T-helper 22 cell (primary cell): ENCODE data around the gene GSN.

Source experiments
- DNase-seq: peaks from one replicate; pipeline ENCODE4 v3.0.0-alpha.2; 2020; ENCODE audit warnings: low read depth

The GSN gene

GRCh38 chr9:121246821-121247561, 21.0 kb upstream of the GSN start:
- DNase-seq, result no peak

DNA sequence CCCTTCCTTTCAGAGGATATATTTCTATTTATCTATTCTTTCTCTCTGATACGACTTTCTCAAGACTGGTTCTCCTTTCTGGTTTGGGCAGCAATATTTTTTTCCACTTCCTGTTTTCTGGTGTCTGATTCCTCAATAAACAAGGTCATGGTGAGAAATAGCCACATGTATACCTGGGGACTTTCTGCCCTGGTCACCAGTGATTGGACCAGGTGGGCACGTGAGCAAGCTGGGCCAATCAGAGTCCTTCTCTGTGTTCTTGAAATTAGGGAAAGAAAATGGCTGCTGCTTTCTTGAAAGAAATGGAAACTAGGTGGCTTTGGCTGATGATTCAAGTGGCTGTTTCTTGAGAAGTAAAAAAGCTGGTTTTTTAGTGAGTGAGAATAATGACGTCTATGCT, 18.4 kb upstream of the GSN start:
- DNase-seq, result no peak

DNA sequence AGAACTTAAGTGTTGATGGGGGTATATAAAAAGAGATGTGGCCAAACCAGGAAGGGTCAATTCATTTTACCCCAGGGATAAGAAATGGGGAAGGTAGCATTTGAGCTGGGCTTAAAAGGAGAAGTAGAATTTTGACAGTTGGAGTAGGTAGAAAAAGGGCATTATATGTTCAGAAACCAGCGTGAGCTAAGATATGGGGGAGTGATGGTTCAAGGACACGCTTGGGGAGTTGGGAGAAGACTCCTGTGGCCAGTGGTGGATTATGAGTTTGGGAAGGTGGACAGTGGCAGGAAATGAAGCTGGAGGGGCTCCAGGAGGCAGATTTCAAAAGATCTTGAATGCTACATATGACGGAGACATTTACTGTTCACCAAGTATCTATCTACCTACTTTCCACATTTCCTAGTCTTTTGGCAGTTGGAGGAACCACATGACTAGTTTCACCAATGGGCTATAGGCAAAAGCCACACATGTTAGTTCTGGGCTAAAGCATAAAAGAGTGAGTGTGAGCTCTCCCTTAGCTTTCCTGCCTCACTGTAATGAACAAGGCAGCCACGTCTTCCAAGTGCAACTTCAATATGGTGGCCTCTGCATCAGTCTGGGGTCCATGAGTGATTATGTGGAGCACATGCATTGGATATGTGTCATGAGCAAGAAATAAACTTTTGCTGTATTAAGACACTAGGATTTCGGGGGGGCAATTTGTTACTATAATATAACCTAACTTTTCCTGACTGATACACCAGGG, 15.7 kb upstream of the GSN start:
- DNase-seq, result no peak

GRCh38 chr9:121253162-121253561, 14.8 kb upstream of the GSN start:
- no peak for DNase-seq

DNA sequence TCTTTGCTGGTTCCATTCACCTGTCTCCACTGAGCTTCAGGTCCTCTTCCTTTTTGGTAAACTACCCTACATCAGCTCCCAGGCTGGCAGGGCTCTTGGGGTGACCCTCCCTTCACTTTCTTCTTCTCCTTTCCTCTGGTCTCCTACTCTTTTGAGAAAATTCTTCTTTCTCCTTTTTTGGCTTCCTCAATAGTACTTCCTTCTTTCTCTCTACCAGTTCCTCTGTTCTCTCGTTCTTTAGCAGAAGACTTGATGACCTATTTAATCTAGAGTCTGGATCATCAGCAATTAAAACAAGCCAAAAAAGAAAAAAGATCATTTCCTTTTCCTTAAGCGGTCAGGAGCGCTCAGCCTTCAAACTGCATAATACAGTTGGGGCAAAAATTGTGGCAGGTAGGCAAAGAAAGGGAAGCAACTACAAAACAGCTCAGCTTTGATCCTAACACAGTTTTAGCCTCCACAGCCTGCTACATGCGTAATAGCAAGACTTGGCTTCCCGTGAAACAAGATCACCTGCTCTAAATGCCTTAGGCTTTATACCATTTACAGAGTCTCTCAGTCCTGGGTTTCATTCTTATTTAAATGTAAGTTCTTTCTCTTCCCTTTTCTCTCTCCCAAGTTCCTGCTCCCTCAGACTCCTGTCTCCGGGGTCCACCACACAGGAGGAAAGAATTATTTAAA, 14.0 kb upstream of the GSN start:
- no peak for DNase-seq

- no peak for DNase-seq
These were observed 8.5 kb upstream of the GSN start for GRCh38 chr9:121259498-121259897.

DNA sequence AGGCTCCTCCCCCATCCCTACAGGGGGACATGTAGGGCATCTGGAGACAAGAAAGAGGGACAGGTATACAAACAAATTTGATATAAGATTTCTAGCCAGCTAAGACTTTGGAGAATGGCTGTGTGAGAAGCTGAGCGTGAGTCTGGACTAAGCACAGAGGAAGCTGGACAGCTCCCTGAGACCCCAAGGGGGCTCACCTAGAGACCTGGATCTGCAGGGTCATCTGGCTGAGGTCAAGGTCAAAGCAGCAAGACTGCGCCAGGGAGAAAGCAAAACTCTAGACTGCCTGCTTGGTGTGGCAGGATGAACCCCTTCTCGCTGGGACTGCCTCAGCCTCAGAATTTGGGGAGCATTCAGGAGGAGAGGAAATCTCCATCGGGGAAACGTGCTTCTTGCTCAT, 8.0 kb upstream of the GSN start:
- no peak for DNase-seq

DNA sequence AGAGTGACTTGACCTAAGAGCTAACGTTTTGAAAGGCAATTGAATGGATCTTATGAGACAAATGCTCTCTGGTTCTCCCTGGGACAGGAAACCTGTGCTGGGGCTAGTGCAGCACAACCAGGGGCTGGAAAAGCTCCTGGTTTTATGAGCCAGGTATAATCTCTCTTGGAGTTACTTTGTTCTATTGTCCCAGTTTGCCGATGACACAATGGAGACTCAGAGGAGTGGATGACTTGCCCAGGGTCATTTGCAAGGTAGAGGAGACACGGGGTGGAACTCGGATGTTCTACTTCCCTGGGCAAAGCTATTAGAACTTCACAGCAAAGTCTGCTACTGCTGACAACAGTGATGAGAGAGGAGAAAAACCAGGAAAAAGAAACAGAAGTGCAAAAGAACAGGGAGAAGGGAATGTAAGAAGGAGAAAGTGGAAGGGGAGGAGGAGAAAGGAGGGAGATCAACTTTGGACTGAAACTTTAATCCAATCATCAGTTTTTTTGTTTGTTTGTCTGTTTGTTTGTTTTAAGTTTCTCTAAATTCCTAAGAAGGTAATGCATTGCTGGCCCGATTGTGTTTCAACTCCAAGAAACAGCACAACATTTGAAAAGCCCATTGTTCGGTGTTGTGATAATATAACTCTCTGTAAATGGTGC, 7.4 kb upstream of the GSN start:
- no peak for DNase-seq

- no peak for DNase-seq
These were observed 6.9 kb upstream of the GSN start for GRCh38 chr9:121261107-121261460.

GRCh38 chr9:121261755-121262154, 6.2 kb upstream of the GSN start:
- DNase-seq, result no peak

GRCh38 chr9:121262423-121262822, 5.5 kb upstream of the GSN start:
- DNase-seq, result no peak

DNA sequence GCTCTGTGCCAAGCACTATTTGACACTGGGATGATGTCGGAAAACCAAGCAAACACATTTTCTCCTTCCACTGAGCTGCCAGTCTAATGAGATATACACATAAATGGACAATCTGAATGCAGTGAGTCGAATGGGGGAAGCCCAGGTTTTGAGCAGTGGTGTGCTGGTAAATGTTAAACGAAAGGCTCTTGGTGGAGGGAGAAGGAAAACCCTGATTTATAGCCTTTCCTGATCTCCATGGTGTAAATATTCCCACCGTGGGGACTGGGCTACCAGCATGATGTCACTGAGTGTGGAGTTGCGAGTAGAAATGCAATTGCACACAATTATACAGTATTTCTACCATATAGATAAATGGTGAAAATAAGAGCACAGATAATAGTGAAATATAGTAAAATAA, 5.0 kb upstream of the GSN start:
- no peak for DNase-seq

GRCh38 chr9:121266356-121266755, 1.6 kb upstream of the GSN start:
- DNase-seq, result no peak

DNA sequence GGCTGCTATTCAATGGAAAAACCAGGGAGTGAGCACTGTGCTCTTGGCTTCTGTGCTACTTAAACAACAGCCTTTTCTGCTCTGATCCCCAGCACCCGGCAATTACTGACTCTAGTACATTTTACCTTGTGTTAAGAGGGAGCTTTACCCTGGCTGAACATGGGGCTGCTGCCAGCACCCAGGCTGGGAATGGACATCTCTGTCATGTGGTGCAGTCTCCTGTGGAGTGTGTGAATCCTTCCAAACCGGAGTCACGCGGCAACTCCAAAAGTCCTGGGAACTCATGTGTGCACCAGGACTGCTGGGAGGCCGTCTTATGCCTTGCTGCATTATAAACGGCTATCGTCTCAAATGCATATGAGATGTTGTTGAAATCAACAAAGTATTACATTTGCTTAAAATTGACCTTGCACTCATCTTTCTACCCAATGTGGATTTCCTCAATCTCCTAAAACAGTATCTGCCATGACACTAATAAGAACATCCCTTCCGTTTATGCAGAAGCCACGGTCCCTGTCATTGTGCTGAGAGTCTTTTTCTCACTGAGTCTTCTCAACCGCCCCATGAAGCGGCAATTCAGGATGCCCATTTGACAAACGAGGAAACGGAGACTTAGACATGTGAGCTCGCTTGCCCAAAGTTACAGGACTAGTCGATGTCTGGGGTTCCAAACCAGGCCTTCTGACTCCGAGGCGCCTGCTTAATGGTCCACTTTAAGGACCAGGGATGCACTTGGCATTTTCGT, 884 bp upstream of the GSN start:
- DNase-seq, result no peak

DNA sequence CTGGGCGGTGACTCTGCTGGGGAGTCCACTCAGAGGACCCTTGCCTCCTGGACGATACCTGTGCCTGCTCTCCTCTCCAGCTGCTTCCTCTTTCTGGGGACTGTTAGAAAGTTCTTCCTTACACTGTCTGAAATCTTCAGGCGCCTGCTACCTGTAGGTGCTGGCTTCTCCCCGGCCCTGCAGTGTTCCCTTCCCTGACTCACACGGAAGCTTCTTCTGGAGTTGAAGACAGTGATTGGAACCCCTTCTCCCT, 562 bp downstream of the GSN start:
- DNase-seq, result no peak

GRCh38 chr9:121268851-121269641, 1.1 kb downstream of the GSN start:
- DNase-seq, result no peak

DNA sequence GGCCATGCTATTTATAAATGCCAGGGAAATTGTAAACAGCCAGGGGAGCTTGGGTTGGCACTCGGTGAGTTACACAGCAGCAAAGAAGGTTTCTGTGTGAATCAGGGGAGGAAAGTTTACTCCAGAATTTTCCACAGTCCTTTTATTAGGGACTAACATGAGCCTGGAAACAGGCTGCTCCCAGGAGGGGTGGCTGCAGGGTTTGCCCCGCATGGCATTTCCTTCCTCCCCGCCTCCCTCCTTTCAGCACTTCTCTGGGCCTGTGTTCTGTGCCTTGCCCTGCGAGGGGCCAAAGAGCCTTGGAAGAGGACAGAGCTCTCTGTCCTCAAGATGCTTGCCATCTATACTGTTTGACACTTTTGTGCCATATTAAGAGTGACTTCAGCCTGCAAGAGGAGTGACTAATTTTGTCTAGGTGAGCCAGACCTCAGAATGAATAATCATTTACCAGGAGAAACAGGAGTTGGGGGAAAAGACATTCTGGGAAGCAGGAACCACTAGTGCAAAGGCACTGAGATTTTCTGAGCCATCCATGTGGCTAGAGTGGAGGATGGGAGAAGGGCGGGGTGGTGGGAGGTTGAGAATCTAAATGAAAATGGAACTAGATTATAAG, 1.8 kb downstream of the GSN start:
- no peak for DNase-seq

GRCh38 chr9:121271368-121272341, 3.7 kb downstream of the GSN start:
- no peak for DNase-seq

DNA sequence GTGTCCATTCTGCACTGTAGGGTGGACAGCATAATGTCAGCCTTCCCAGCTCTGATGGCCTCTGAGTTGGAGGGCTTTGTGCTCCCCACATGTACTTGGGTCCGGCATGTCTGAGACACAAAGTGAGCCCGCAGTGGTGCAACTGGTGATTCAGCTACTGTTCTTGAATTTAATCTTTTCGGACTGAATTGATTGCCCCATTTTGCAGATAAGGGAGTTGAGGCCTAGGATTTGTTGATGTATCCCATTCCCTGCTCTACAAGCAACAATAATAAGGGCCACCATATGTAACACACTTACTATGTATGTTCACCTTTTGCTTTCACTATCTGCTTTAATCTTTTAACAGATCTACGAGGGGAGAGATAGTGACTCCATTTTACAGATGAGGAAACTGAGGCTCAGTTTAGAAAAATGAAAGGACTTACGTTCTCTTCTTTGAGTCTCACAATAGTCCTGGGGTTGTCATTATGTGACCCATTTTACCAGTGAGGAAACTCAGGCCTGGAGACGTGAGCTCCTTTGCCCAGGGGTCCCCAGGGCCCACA, 4.5 kb downstream of the GSN start:
- no peak for DNase-seq
